ENCODE measurements around the gene DNAJC1. TPM values are rescaled to one million over a fixed set of nuclear protein-coding genes. Genes with fewer than 3 reads are reported as not detected.
"Not testable (repeated sequence)": the region's sequence is repeated elsewhere in the genome, so short reads cannot be mapped to it uniquely, and the experiment has no call there.

DNAJC1 gene
- total and polyA plus RNA-seq, 4 experiments from 2014 or later: 13.0 to 22.0 (median 15.8) TPM

GRCh38 chr10:21870849-21871248, 132.7 kb downstream of the DNAJC1 start:
- ChIA-PET POLR2A (ENCODE audit: partially characterized antibody) (no interaction called here), CTCF (ENCODE audit: partially characterized antibody) (no interaction called here)
- H3K27ac Mint-ChIP-seq: no peak overlapping the region
- peaks cover 50 to 60% of the 10 kb centered on the region in 2 donors for H3K36me3 Mint-ChIP-seq
- no peaks in the 10 kb centered on the region for H3K4me1 ChIP-seq (ENCODE audit: insufficient read depth, low read length)
- H3K9me3 Mint-ChIP-seq: peaks cover 0 to 34% (median 22%) of the 10 kb centered on the region in 8 donors
- H3K36me3 ChIP-seq (ENCODE audit: insufficient read depth, low read length): no peaks in the 10 kb centered on the region
- H3K27ac ChIP-seq (ENCODE audit: low read depth, low read length): no peak overlapping the region
- no peak overlapping the region for H3K4me3 ChIP-seq (ENCODE audit: low read length in 2 of 2)
- H3K4me1 Mint-ChIP-seq: peaks cover 0 to 4% (median 0%) of the 10 kb centered on the region in 4 donors
- intact Hi-C loops (cut with micrococcal nuclease): no loop called here
- no peaks in the 10 kb centered on the region for H3K9me3 ChIP-seq (ENCODE audit: control insufficient read depth in 1 of 2, low read length in 2 of 2)
- no peaks in the 10 kb centered on the region for H3K27me3 Mint-ChIP-seq
- no peak overlapping the region for H3K4me3 Mint-ChIP-seq
- no peak for DNase-seq
- no peaks in the 10 kb centered on the region for H3K27me3 ChIP-seq (ENCODE audit: insufficient read depth, low read length)

- H3K4me1 ChIP-seq (ENCODE audit: insufficient read depth, low read length); POLR2A ChIA-PET (ENCODE audit: partially characterized antibody); H3K27me3 ChIP-seq (ENCODE audit: insufficient read depth, low read length); H3K4me1 Mint-ChIP-seq; CTCF ChIA-PET (ENCODE audit: partially characterized antibody); H3K4me3 Mint-ChIP-seq; H3K4me3 ChIP-seq (ENCODE audit: low read length in 2 of 2); H3K9me3 ChIP-seq (ENCODE audit: control insufficient read depth in 1 of 2, low read length in 2 of 2); H3K36me3 ChIP-seq (ENCODE audit: insufficient read depth, low read length); H3K27ac Mint-ChIP-seq; H3K27ac ChIP-seq (ENCODE audit: low read depth, low read length); DNase-seq; H3K27me3 Mint-ChIP-seq; intact Hi-C loops (cut with micrococcal nuclease): not testable (repeated sequence)
- H3K36me3 Mint-ChIP-seq: peaks cover 42 to 64% of the 10 kb centered on the region in 2 donors
- peaks cover 0 to 34% (median 20%) of the 10 kb centered on the region in 8 donors for H3K9me3 Mint-ChIP-seq
Measured at GRCh38 chr10:21869087-21869486, 134.4 kb downstream of the DNAJC1 start.

- Histone ChIP-seq H3K9me3 (ENCODE audit: control insufficient read depth in 1 of 2, low read length in 2 of 2) (no peaks in the 10 kb centered on the region), H3K27me3 (ENCODE audit: insufficient read depth, low read length) (no peaks in the 10 kb centered on the region), H3K36me3 (ENCODE audit: insufficient read depth, low read length) (no peaks in the 10 kb centered on the region), H3K27ac (ENCODE audit: low read depth, low read length) (no peak overlapping the region), H3K4me1 (ENCODE audit: insufficient read depth, low read length) (no peaks in the 10 kb centered on the region), H3K4me3 (ENCODE audit: low read length in 2 of 2) (no peak overlapping the region)
- Mint-ChIP-seq H3K36me3 (peaks cover 29 to 39% of the 10 kb centered on the region in 2 donors), H3K27ac (peak overlapping the region in 1 of 7 donors; percentile 13), H3K4me1 (peaks cover 0 to 5% (median 4%) of the 10 kb centered on the region in 4 donors), H3K9me3 (peaks cover 0 to 5% (median 0%) of the 10 kb centered on the region in 8 donors), H3K4me3 (no peak overlapping the region), H3K27me3 (no peaks in the 10 kb centered on the region)
- intact Hi-C loops (cut with micrococcal nuclease): no loop called here
- ChIA-PET POLR2A (ENCODE audit: partially characterized antibody) (no interaction called here), CTCF (ENCODE audit: partially characterized antibody) (no interaction called here)
- DNase-seq: no peak
Measured at GRCh38 chr10:21860718-21861117, 142.8 kb downstream of the DNAJC1 start.

- no peak for DNase-seq
- H3K4me1 ChIP-seq (ENCODE audit: insufficient read depth, low read length): no peaks in the 10 kb centered on the region
- no peaks in the 10 kb centered on the region for H3K36me3 ChIP-seq (ENCODE audit: insufficient read depth, low read length)
- Mint-ChIP-seq H3K36me3 (peaks cover 22 to 36% of the 10 kb centered on the region in 2 donors), H3K27ac (no peak overlapping the region), H3K27me3 (no peaks in the 10 kb centered on the region), H3K4me1 (peaks cover 0 to 5% (median 4%) of the 10 kb centered on the region in 4 donors), H3K9me3 (peaks cover 0 to 5% (median 2%) of the 10 kb centered on the region in 8 donors), H3K4me3 (no peak overlapping the region)
- intact Hi-C loops (cut with micrococcal nuclease): no loop called here
- H3K27ac ChIP-seq (ENCODE audit: low read depth, low read length): no peak overlapping the region
- H3K9me3 ChIP-seq (ENCODE audit: control insufficient read depth in 1 of 2, low read length in 2 of 2): no peaks in the 10 kb centered on the region
- H3K27me3 ChIP-seq (ENCODE audit: insufficient read depth, low read length): no peaks in the 10 kb centered on the region
- ChIA-PET POLR2A (ENCODE audit: partially characterized antibody) (no interaction called here), CTCF (ENCODE audit: partially characterized antibody) (no interaction called here)
- no peak overlapping the region for H3K4me3 ChIP-seq (ENCODE audit: low read length in 2 of 2)
Measured at GRCh38 chr10:21858455-21858854, 145.1 kb downstream of the DNAJC1 start.

- POLR2A ChIA-PET (ENCODE audit: partially characterized antibody): no interaction called here
- H3K27ac ChIP-seq (ENCODE audit: low read depth, low read length): no peak overlapping the region
- no peak overlapping the region for H3K4me3 Mint-ChIP-seq
- H3K4me1 Mint-ChIP-seq: peaks cover 0 to 1% (median 0%) of the 10 kb centered on the region in 4 donors
- intact Hi-C loops (cut with micrococcal nuclease): no loop called here
- H3K36me3 Mint-ChIP-seq: peaks cover 56 to 58% of the 10 kb centered on the region in 2 donors
- no peaks in the 10 kb centered on the region for H3K4me1 ChIP-seq (ENCODE audit: insufficient read depth, low read length)
- CTCF ChIA-PET (ENCODE audit: partially characterized antibody): no interaction called here
- no peak overlapping the region for H3K4me3 ChIP-seq (ENCODE audit: low read length in 2 of 2)
- peaks cover 0 to 6% of the 10 kb centered on the region in 2 donors for H3K9me3 ChIP-seq (ENCODE audit: control insufficient read depth in 1 of 2, low read length in 2 of 2)
- H3K27ac Mint-ChIP-seq: no peak overlapping the region
- no peaks in the 10 kb centered on the region for H3K36me3 ChIP-seq (ENCODE audit: insufficient read depth, low read length)
- H3K9me3 Mint-ChIP-seq: peaks cover 5 to 43% (median 40%) of the 10 kb centered on the region in 8 donors
- H3K27me3 Mint-ChIP-seq: no peaks in the 10 kb centered on the region
- no peaks in the 10 kb centered on the region for H3K27me3 ChIP-seq (ENCODE audit: insufficient read depth, low read length)
- DNase-seq: no peak
Measured at GRCh38 chr10:21849607-21850006, 153.9 kb downstream of the DNAJC1 start.

- Histone ChIP-seq H3K4me1 (ENCODE audit: insufficient read depth, low read length) (no peaks in the 10 kb centered on the region), H3K4me3 (ENCODE audit: low read length in 2 of 2) (no peak overlapping the region), H3K27ac (ENCODE audit: low read depth, low read length) (no peak overlapping the region), H3K27me3 (ENCODE audit: insufficient read depth, low read length) (no peaks in the 10 kb centered on the region), H3K9me3 (ENCODE audit: control insufficient read depth in 1 of 2, low read length in 2 of 2) (no peaks in the 10 kb centered on the region), H3K36me3 (ENCODE audit: insufficient read depth, low read length) (no peaks in the 10 kb centered on the region)
- Mint-ChIP-seq H3K4me1 (no peaks in the 10 kb centered on the region), H3K4me3 (no peak overlapping the region), H3K27ac (peak overlapping the region in 1 of 7 donors; percentile 23), H3K9me3 (peaks cover 4 to 38% (median 29%) of the 10 kb centered on the region in 8 donors), H3K27me3 (no peaks in the 10 kb centered on the region), H3K36me3 (peaks cover 44 to 46% of the 10 kb centered on the region in 2 donors)
- CTCF ChIA-PET (ENCODE audit: partially characterized antibody): no interaction called here
- no peak for DNase-seq
- intact Hi-C loops (cut with micrococcal nuclease): no loop called here
- POLR2A ChIA-PET (ENCODE audit: partially characterized antibody): no interaction called here
Measured at GRCh38 chr10:21843645-21844044, 159.9 kb downstream of the DNAJC1 start.

- H3K27me3 ChIP-seq (ENCODE audit: insufficient read depth, low read length); H3K4me1 ChIP-seq (ENCODE audit: insufficient read depth, low read length); H3K4me1 Mint-ChIP-seq; POLR2A ChIA-PET (ENCODE audit: partially characterized antibody); H3K9me3 ChIP-seq (ENCODE audit: control insufficient read depth in 1 of 2, low read length in 2 of 2); H3K27ac Mint-ChIP-seq; intact Hi-C loops (cut with micrococcal nuclease); H3K4me3 ChIP-seq (ENCODE audit: low read length in 2 of 2); H3K36me3 ChIP-seq (ENCODE audit: insufficient read depth, low read length); H3K27ac ChIP-seq (ENCODE audit: low read depth, low read length); DNase-seq; H3K27me3 Mint-ChIP-seq; CTCF ChIA-PET (ENCODE audit: partially characterized antibody); H3K4me3 Mint-ChIP-seq: not testable (repeated sequence)
- Mint-ChIP-seq H3K9me3 (peaks cover 2 to 45% (median 29%) of the 10 kb centered on the region in 8 donors), H3K36me3 (peaks cover 35 to 37% of the 10 kb centered on the region in 2 donors)
Measured at GRCh38 chr10:21841273-21841672, 162.3 kb downstream of the DNAJC1 start.

GRCh38 chr10:21837487-21837886, 166.0 kb downstream of the DNAJC1 start:
- peaks cover 2 to 74% (median 54%) of the 10 kb centered on the region in 8 donors for H3K9me3 Mint-ChIP-seq
- intact Hi-C loops (cut with micrococcal nuclease); H3K27ac ChIP-seq (ENCODE audit: low read depth, low read length); POLR2A ChIA-PET (ENCODE audit: partially characterized antibody); H3K4me3 ChIP-seq (ENCODE audit: low read length in 2 of 2); H3K4me3 Mint-ChIP-seq; H3K4me1 ChIP-seq (ENCODE audit: insufficient read depth, low read length); H3K4me1 Mint-ChIP-seq; H3K36me3 ChIP-seq (ENCODE audit: insufficient read depth, low read length); H3K27ac Mint-ChIP-seq; H3K27me3 Mint-ChIP-seq; H3K9me3 ChIP-seq (ENCODE audit: control insufficient read depth in 1 of 2, low read length in 2 of 2); CTCF ChIA-PET (ENCODE audit: partially characterized antibody); H3K27me3 ChIP-seq (ENCODE audit: insufficient read depth, low read length); DNase-seq: not testable (repeated sequence)
- peaks cover 46 to 54% of the 10 kb centered on the region in 2 donors for H3K36me3 Mint-ChIP-seq
